HG02938 (cell line): ENCODE results near the gene CEP55.
"Not testable (repeated sequence)": the region's sequence is repeated elsewhere in the genome, so short reads cannot be mapped to it uniquely, and the experiment has no call there.

ENCODE experiments used
- ATAC-seq: cut with Tn5 transposase; IDR thresholded peaks from one replicate; pipeline ENCODE4 v1.9.1; 2021; ENCODE audit warnings: mild to moderate bottlenecking, moderate library complexity; ENCODE audit not compliant: unreplicated experiment

CEP55 gene

GRCh38 chr10:93505075-93505474 is 8.7 kb downstream of the CEP55 start:
- ATAC-seq: no peak

- ATAC-seq: no peak
These were observed 13.4 kb downstream of the CEP55 start for GRCh38 chr10:93509816-93510215.

- ATAC-seq: no peak
These were observed 16.2 kb downstream of the CEP55 start for GRCh38 chr10:93512565-93512964.

GRCh38 chr10:93513091-93513490 is 16.7 kb downstream of the CEP55 start:
- ATAC-seq: no peak

GRCh38 chr10:93514521-93514920 is 18.1 kb downstream of the CEP55 start:
- ATAC-seq: no peak

DNA sequence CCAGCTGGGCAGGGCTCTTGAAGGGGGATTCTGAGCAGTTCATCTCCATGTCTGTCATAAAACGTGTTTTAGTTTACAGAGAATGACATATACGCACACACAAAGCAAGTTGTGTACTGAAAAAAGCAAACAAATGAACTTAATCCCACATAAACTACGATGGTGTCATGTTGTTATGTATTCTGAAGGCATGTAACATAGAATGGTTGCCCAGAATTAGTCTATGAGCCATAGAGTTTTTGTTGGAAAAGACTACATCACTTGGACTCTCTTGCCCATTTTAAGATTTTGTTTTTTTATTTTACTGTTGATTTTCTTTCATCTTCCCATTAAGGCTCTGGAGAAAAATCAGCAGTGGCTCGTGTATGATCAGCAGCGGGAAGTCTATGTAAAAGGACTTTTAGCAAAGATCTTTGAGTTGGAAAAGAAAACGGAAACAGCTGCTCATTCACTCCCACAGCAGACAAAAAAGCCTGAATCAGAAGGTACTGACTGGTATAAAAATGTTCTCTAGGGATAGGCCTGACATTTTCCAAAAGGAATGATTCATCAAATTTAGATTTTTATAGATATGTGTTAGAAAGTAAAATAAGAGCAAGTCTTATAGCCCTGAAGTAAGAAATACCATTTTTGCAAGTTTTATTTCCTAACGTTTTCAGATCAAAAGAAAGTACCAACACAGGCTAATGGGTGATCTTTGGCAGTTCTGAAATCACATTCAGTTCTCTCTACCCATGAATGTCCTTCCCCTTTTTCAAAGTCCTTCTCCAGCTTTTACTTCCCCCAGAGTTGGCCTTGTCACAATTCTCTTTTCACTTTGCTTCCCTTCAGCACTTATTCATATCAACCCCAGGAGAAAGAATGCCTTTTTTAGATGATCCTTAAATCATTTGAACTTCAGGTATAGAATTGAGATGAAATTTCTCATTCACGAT is 18.9 kb downstream of the CEP55 start:
- ATAC-seq: no peak

GRCh38 chr10:93516006-93516380 is 19.6 kb downstream of the CEP55 start:
- ATAC-seq: no peak

GRCh38 chr10:93518531-93518930 is 22.1 kb downstream of the CEP55 start:
- no peak for ATAC-seq

DNA sequence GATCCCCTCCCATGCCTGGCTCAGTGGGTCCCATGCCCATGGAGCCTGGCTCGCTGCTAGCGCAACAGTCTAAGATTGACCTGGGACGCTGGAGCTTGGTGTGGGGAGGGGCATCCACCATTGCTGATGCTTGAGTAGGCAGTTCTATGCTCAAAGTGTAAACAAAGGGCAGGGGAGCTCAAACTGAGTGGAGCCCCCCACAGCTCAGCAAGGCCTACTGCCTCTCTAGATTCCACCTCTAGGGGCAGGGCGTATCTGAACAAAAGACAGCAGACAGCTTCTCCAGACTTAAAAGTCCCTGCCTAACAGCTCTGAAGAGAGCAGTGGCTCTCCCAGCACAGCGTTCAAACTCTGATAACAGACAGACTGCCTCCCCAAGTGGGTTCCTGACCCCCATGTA is 38.9 kb downstream of the CEP55 start:
- no peak for ATAC-seq

DNA sequence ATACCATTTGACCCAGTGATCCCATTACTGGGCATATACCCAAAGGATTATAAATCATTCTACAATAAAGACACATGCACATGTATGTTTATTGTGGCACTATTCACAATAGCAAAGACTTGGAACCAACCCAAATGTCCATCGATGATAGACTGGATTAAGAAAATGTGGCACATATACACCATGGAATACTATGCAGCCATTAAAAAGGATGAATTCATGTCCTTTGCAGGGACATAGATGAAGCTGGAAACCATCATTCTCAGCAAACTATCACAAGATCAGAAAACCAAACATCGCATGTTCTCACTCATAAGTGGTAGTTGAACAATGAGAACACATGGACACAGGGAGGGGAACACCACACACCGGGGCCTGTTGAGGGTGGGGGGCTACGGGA is 44.5 kb downstream of the CEP55 start:
- not testable (repeated sequence) for ATAC-seq

DNA sequence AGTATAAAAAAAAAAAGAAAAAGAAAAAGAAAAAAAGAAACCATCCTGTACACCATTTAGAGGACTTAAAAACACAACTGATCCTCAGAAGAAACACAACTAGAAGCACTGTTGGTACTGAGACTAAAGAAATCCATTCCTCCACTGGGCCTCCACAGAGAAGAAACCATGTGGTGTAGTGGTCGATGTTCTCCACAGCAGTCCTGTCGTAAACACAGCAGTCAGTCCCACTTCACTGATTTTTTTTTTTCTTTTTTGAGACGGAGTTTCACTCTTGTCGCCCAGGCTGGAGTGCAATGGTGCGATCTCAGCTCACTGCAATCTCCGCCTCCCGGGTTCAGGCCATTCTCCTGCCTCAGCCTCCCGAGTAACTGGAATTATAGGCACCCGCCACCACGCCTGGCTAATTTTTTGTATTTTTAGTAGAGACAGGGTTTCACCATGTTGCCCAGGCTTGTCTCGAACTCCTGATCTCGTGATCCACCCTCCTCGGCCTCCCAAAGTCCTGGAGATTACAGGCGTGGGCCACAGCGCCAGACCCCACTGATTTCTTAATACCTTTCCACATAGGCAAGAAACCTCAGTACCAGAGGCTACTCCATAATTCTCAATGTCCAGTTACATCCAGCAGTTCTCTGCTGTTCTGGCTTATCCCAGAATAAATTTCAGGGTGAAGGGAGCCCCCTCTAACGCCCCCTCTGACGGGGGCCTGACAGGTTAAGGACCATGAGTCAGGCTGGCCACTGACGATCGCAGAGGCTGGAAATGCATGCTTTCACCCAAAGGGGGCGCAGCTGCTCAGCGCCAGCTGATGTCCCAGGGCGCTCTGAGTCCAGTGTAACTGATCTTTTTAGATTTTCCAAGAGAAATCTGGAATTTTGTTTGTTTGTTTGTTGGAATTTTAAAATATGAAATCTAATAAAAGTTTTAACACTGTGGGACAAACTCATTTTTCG is 45.3 kb downstream of the CEP55 start:
- no peak for ATAC-seq

DNA sequence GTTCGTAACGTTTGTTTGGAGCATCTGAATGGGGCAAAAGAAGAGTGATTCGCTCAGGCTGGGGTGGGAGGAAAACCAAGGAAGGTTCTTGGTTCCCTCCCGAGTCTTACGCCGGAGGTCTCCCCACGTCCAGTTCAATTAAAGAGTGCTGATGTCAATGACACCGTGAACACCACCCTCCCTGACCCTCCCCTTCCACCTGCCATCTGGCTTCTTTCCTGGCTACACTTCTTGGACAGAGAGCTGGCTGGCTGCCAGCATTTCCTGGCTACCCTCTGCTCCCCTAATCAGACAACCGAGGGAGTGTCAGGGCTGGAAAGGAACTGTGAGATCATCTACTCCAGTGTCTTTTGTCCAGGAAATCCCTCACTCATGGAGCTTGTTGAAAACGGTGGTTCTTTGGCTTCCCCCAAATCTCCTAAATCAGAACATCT is 46.0 kb downstream of the CEP55 start:
- no peak for ATAC-seq

- not testable (repeated sequence) for ATAC-seq
These were observed 50.6 kb downstream of the CEP55 start for GRCh38 chr10:93546995-93547394.

DNA sequence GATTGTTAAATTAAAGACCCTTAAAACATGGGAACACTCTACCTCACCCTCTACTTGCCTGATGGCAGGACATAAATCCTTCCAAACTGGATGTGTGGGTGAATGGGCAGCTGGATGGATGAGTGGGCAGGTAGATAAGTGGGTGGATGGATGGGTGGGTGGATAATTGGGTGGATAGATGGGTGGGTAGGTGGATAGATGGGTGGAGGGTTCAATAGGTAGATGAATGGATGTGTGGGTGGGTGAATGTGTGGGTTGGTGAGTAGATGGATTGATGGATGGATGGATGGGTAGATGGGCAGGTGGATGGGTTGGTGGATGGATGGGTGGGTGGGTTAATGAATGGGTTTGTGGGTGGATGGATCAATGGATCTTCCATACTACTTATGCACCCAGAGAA is 51.1 kb downstream of the CEP55 start:
- no peak for ATAC-seq

- no peak for ATAC-seq
These were observed 52.1 kb downstream of the CEP55 start for GRCh38 chr10:93548376-93549071.

DNA sequence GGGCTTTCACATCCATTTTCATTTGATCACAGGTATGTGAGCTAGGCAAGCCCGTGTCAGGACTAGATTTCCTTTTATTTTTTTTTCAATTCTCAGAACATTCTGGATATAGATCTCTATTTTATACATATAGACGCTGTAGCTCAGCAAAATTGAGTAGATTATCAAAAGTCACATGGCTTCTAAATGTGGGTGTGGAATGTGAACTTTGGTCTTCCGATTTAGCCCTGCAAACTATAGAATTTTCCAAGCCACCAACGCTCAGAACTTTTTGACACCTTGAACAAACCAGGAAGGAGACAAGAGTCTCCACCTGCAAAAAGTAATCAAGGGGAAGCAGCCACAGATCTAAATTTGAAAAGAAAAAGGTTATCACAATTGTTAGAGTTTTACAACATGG is 54.2 kb downstream of the CEP55 start:
- ATAC-seq: no peak

DNA sequence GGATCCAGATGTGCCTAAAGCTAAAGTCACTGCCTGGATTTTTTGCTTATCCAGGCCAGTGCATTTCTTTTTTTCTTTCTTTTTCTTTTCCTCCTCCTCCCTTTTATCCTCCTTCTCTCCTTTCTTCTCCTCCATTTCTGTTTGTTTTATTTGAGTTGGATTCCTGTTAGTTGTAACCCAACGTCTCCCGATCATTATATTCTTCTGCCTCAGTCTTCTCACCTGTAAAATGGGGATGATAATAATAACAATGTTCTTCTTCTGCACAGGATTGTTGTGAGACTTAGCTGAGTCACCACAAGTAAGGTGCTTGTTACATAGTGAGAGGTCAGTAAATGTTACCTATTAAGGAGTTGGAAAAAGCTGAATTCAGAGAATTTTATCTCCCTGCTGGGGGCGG is 56.4 kb downstream of the CEP55 start:
- ATAC-seq: no peak

GRCh38 chr10:93553482-93554315 is 57.3 kb downstream of the CEP55 start:
- no peak for ATAC-seq

DNA sequence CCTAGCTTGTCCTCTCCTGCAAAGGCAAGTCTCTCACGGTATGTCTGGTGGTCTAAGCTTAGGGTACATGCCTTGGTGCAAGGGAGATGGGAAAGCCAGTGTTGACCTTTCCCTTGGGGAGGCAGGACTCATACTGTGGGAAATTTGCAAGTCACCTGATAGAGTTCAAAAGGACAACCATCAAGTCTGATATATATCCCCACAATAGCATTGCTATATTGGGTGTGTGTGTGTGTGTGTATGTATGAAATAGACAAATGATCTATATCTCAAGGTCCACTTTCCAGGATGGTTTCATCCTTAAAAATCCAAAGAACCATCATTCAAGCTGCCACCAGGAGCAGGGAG is 57.9 kb downstream of the CEP55 start:
- no peak for ATAC-seq

- ATAC-seq: peak; percentile 72
These were observed 58.5 kb downstream of the CEP55 start for GRCh38 chr10:93554760-93555432.
